Astrocyte of the spinal cord (primary cell): ENCODE results near the gene SEMA4A.

ENCODE experiments used
- DNase-seq: peaks from one replicate; pipeline ENCODE4 v3.0.0; 2011; ENCODE audit warnings: low read depth, low spot score
- H3K4me3 ChIP-seq: 2 replicates; pipeline ENCODE4 v1.5.1; 2011; ENCODE audit warnings: low read depth, mild to moderate bottlenecking, low read length, moderate library complexity
- CTCF ChIP-seq: IDR thresholded peaks from 2 replicates; pipeline ENCODE4 v1.5.1; 2012; ENCODE audit warnings: low read depth, mild to moderate bottlenecking, low read length, inconsistent platforms
- in situ Hi-C: cut with HindIII; loops from 2 replicates; pipeline ENCODE4 v1.10.0; 2017; ENCODE audit warnings: low sequenced_read_pairs

The SEMA4A gene

GRCh38 chr1:156128654-156129597 lies 24.5 kb upstream of the SEMA4A start:
- no peak overlapping the region for H3K4me3 ChIP-seq
- no peak for TF ChIP-seq CTCF
- DNase-seq = peak; percentile 70
- in situ Hi-C loops = no loop called here

GRCh38 chr1:156129687-156130577 lies 23.5 kb upstream of the SEMA4A start:
- in situ Hi-C loops = no loop called here
- peak; percentile 95 for DNase-seq
- TF ChIP-seq CTCF = peak; percentile 92
- H3K4me3 ChIP-seq = no peak overlapping the region

GRCh38 chr1:156130578-156130942 lies 22.8 kb upstream of the SEMA4A start:
- in situ Hi-C loops = no loop called here
- no peak for TF ChIP-seq CTCF
- no peak overlapping the region for H3K4me3 ChIP-seq
- DNase-seq = no peak

- DNase-seq = no peak
- TF ChIP-seq CTCF = no peak
- in situ Hi-C loops = no loop called here
- H3K4me3 ChIP-seq = no peak overlapping the region
Observed at GRCh38 chr1:156134716-156135435, 18.5 kb upstream of the SEMA4A start.

- H3K4me3 ChIP-seq = no peak overlapping the region
- TF ChIP-seq CTCF = no peak
- DNase-seq = no peak
- in situ Hi-C loops = no loop called here
Observed at GRCh38 chr1:156135930-156136871, 17.2 kb upstream of the SEMA4A start.
